RCC 7860 (cell line): ENCODE measurements around the gene CEP57L1.
"Not testable (repeated sequence)": the region's sequence is repeated elsewhere in the genome, so short reads cannot be mapped to it uniquely, and the experiment has no call there.

Experiments
- DNase-seq: peaks from one replicate; pipeline ENCODE4 v3.0.0-alpha.2; 2015; ENCODE audit warnings: low spot score
- FAIRE-seq: peaks from 2 replicates; lab custom pipeline; 2012; peaks lifted over from hg19 to GRCh38; lab: Jason Lieb, UNC

Gene CEP57L1

DNA sequence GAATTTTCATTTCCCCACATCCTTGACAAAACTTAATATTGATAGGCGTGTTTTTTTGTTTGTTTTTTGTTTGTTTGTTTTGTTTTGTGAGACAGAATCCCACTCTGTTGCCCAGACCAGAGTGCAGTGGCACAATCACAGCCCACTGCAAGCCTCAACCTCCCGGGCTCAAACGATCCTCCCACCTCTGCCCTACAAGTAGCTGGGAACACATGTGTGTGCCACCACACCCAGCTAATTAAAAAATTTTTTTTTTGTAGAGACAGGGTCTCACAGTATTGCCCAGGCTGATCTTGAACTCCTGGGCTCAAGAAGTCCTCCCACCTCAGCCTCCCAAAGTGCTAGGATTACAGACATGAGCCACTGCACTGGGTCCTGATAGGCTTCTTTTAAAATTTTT, 9.2 kb downstream of the CEP57L1 start:
- DNase-seq (no peak), FAIRE-seq (no peak)

GRCh38 chr6:109105681-109106080, 10.4 kb downstream of the CEP57L1 start:
- FAIRE-seq (no peak), DNase-seq (no peak)

- not testable (repeated sequence) for FAIRE-seq, DNase-seq
Measured at GRCh38 chr6:109109663-109110062, 14.4 kb downstream of the CEP57L1 start.

- not testable (repeated sequence) for DNase-seq, FAIRE-seq
Measured at GRCh38 chr6:109112663-109113062, 17.4 kb downstream of the CEP57L1 start.

- no peak for DNase-seq
- no peak for FAIRE-seq
Measured at GRCh38 chr6:109117346-109118035, 22.2 kb downstream of the CEP57L1 start.

- no peak for DNase-seq
- FAIRE-seq = no peak
Measured at GRCh38 chr6:109118337-109118736, 23.0 kb downstream of the CEP57L1 start.

- no peak for FAIRE-seq
- no peak for DNase-seq
Measured at GRCh38 chr6:109118871-109119354, 23.6 kb downstream of the CEP57L1 start.

DNA sequence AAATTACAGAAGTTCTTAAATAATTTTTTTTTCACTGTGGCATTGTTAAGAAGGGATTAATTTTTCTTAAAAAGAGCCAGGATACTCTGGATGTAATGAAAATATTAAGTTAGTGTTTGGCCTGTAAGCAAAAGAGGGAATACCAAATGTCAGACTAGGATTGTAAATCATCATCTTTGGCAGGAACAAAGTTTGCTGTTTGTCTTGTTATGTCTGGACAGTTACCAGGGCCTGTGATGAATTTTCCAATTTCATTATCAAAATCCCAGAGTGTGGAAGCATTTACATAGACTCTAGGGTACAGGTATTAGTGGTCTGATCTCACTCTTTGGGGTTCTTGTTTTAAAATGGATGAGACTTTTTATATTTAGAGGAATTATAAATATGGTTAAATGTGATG, 26.1 kb downstream of the CEP57L1 start:
- FAIRE-seq = no peak

DNA sequence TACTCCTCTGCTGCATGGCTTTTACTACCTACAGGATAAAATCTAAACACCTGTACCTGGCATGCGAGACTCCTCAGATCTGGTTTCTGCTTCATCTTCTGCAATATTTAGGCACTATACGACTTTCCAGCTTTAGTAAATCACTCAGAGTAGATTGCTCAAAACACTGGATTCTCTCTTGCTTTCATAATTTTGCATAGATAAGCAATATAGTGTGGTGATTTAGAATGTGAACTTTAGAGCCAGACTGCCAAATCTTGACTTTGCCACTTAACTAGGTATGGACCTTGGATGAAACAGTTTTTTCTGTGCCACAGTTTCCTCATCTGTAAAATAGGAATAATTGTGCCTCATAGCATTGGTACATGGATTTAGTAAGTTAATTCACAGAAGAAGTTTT, 28.9 kb downstream of the CEP57L1 start:
- FAIRE-seq (no peak), DNase-seq (no peak)

More for the DNA sequence above, 26.1 kb downstream of the CEP57L1 start:
- DNase-seq = no peak

DNA sequence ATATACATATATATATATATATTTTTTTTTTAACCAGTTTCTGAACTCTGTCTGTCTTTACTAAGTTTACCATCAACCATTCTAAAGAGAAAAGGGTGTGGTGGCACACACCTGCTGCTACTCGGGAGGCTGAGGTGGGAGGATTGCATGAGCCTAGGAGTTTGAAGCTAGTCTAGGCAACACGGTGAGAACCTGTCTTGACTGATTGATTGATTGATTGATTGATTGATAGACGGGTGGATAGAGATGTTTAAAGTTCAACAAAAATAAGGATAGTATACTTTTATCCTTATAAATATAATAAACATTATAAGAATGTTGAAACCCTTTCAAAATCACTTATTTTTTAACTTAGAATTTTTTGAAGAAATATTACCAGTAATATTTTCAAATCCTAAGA, 30.2 kb downstream of the CEP57L1 start:
- no peak for DNase-seq
- peak; percentile 35 for FAIRE-seq

GRCh38 chr6:109130065-109130464, 34.8 kb downstream of the CEP57L1 start:
- FAIRE-seq = no peak
- DNase-seq = no peak

DNA sequence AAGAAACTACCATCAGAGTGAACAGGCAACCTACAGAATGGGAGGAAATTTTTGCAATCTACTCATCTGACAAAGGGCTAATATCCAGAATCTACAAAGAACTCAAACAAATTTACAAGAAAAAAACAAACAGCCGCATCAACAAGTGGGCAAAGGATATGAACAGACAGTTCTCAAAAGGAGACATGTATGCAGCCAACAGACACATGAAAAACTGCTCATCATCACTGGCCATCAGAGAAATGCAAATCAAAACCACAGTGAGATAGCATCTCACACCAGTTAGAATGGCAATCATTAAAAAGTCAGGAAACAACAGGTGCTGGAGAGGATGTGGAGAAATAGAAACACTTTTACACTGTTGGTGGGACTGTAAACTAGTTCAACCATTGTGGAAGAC, 40.3 kb downstream of the CEP57L1 start:
- not testable (repeated sequence) for FAIRE-seq, DNase-seq

GRCh38 chr6:109136039-109136438, 40.7 kb downstream of the CEP57L1 start:
- FAIRE-seq = not testable (repeated sequence)

GRCh38 chr6:109136530-109136929, 41.2 kb downstream of the CEP57L1 start:
- FAIRE-seq, DNase-seq: not testable (repeated sequence)

More at GRCh38 chr6:109136039-109136438, 40.7 kb downstream of the CEP57L1 start:
- not testable (repeated sequence) for DNase-seq

DNA sequence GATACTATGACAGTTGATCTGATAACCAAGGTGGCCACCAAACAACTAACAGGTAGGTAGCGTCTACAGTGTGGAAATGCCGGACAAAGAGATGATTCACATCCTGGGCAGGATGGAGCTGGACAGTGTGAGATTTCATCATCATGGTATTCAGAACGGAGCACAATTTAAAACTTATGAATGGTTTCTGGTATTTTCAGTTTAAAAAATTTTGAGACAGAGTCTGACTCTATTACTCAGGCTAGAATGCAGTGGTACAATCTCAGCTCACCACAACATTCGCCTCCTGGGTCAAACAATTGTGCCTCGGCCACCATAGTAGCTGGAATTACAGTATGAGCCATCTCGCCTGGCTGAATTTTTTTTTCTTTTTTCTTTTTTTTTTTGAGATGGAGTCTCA, 43.8 kb downstream of the CEP57L1 start:
- FAIRE-seq (no peak), DNase-seq (peak; percentile 72)

DNA sequence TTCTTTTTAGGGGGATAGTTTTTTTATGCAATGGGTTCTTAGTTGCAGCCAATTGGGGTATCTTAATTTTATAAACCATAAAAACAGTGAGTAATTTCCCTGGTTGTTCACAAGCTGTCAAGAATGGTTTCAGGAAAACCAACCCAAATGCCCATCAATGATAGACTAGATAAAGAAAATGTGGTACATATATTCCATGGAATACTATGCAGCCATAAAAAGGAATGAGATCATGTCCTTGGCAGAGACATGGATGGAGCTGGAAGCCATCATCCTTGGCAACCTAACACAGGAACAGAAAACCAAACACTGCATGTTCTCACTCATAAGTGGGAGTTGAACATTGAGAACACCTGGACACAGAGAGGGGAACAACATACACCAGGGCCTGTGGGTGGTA, 46.8 kb downstream of the CEP57L1 start:
- DNase-seq, FAIRE-seq: not testable (repeated sequence)

- FAIRE-seq = no peak
- DNase-seq = no peak
Measured at GRCh38 chr6:109143191-109143590, 47.9 kb downstream of the CEP57L1 start.

- not testable (repeated sequence) for DNase-seq, FAIRE-seq
Measured at GRCh38 chr6:109148251-109148650, 52.9 kb downstream of the CEP57L1 start.

DNA sequence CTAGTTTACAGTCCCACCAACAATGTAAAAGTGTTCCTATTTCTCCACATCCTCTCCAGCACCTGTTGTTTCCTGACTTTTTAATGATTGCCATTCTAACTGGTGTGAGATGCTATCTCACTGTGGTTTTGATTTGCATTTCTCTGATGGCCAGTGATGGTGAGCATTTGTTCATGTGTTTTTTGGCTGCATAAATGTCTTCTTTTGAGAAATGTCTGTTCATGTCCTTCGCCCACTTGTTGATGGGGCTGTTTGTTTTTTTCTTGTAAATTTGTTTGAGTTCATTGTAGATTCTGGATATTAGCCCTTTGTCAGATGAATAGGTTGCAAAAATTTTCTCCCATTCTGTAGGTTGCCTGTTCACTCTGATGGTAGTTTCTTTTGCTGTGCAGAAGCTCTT, 53.4 kb downstream of the CEP57L1 start:
- not testable (repeated sequence) for FAIRE-seq, DNase-seq

GRCh38 chr6:109153752-109154151, 58.4 kb downstream of the CEP57L1 start:
- DNase-seq = no peak
- no peak for FAIRE-seq

DNA sequence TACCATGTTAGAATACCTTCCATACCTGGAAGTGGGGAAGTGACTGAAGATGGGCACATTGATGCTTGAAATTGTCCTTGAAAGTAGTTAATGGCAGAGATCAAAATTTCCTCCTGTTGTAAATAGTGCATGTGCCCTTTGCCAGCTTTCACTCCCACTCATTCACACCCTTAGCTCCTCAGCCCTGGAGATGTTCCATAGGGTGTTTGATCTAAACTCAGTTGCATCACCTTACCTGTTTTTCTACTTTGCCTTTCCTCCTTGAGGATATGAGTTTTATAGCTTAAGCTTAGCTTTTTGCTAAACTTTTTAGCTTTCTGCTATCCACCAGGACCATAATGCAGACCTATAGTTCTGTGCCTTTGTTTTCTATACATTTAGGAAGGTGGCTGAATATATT, 69.0 kb downstream of the CEP57L1 start:
- FAIRE-seq = no peak
- no peak for DNase-seq

- FAIRE-seq (no peak), DNase-seq (no peak)
Measured at GRCh38 chr6:109165392-109165974, 70.2 kb downstream of the CEP57L1 start.
